ENCODE data around the gene POLR3E. TPM values are rescaled to one million over a fixed set of nuclear protein-coding genes. Genes with fewer than 3 reads are reported as not detected.
"Not testable (repeated sequence)": the region's sequence is repeated elsewhere in the genome, so short reads cannot be mapped to it uniquely, and the experiment has no call there.

Gene POLR3E
- total RNA-seq, 4 donors from 2014 or later, result 23.2 to 107 (median 46.0) TPM

- TF ChIP-seq CTCF (IDR thresholded peaks at IDR 0.05), result no peak
- TF ChIP-seq POLR2AphosphoS5 (IDR thresholded peaks at IDR 0.05), result no peak
- TF ChIP-seq POLR2A (IDR thresholded peaks at IDR 0.05), result no peak
- TF ChIP-seq EP300 (IDR thresholded peaks at IDR 0.05; ENCODE audit: low read depth), result no peak
- H3K36me3 ChIP-seq, result peaks cover 0 to 33% (median 6%) of the 10 kb centered on the region in 4 donors
- in situ Hi-C loops (cut with MboI; ENCODE audit: low pct_ligation_motif_present in 1 of 4, low pct_unique_long_range_greater_than_20kb in 1 of 4, low sequenced_read_pairs in 3 of 4), result loop anchor here in 1 of 4 donors (25.0 kb wide), 1 partner anchor 291 kb away; no protein-coding TSS in a partner anchor
- DNase-seq, result no peak
- no peaks in the 10 kb centered on the region for H3K27me3 ChIP-seq
- H3K27ac ChIP-seq, result peak overlapping the region; percentile 21 to 71 (median 60)
- H3K4me3 ChIP-seq, result no peak overlapping the region
- no peaks in the 10 kb centered on the region for H3K9me3 ChIP-seq
- intact Hi-C loops (cut with DNase I; ENCODE audit: low total_unique reads), result no loop called here
- peaks cover 0 to 5% (median 0%) of the 10 kb centered on the region in 4 donors for H3K4me1 ChIP-seq
- 75 to 78% methylated on average over 7 to 9 of the region's 9 CpGs for WGBS, 2 donors (ENCODE audit: low coverage in 1 of 2)
Measured at GRCh38 chr16:22346483-22346882, 49.3 kb downstream of the POLR3E start.

- 89 to 94% methylated on average over 9 to 20 of the region's 20 CpGs for WGBS, 2 donors (ENCODE audit: low coverage in 1 of 2)
- H3K27me3 ChIP-seq, result no peaks in the 10 kb centered on the region
- H3K27ac ChIP-seq, result peak overlapping the region; percentile 21 to 71 (median 60)
- H3K4me3 ChIP-seq, result no peak overlapping the region
- no peak for DNase-seq
- in situ Hi-C loops (cut with MboI; ENCODE audit: low pct_ligation_motif_present in 1 of 4, low pct_unique_long_range_greater_than_20kb in 1 of 4, low sequenced_read_pairs in 3 of 4) (loop anchor here in 1 of 4 donors (25.0 kb wide), 1 partner anchor 290 kb away; no protein-coding TSS in a partner anchor), intact Hi-C loops (cut with DNase I; ENCODE audit: low total_unique reads) (no loop called here)
- H3K9me3 ChIP-seq, result no peaks in the 10 kb centered on the region
- H3K36me3 ChIP-seq, result peaks cover 0 to 33% (median 6%) of the 10 kb centered on the region in 4 donors
- H3K4me1 ChIP-seq, result peaks cover 0 to 5% (median 3%) of the 10 kb centered on the region in 4 donors
- no peak for TF ChIP-seq CTCF (IDR thresholded peaks at IDR 0.05)
- TF ChIP-seq POLR2AphosphoS5 (IDR thresholded peaks at IDR 0.05), result peak in 2 of 3 donors; percentile 36 to 40
- TF ChIP-seq EP300 (IDR thresholded peaks at IDR 0.05; ENCODE audit: low read depth), result no peak
Measured at GRCh38 chr16:22347100-22347820, 50.1 kb downstream of the POLR3E start.

- Histone ChIP-seq H3K27me3 (no peaks in the 10 kb centered on the region), H3K9me3 (no peaks in the 10 kb centered on the region), H3K4me1 (peaks cover 6 to 14% (median 12%) of the 10 kb centered on the region in 4 donors), H3K36me3 (peaks cover 0 to 33% (median 6%) of the 10 kb centered on the region in 4 donors), H3K4me3 (no peak overlapping the region), H3K27ac (peak overlapping the region in 1 of 4 donors; percentile 55)
- 83 to 88% methylated on average over 2 of the region's 2 CpGs for WGBS, 2 donors (ENCODE audit: low coverage in 1 of 2)
- in situ Hi-C loops (cut with MboI; ENCODE audit: low pct_ligation_motif_present in 1 of 4, low pct_unique_long_range_greater_than_20kb in 1 of 4, low sequenced_read_pairs in 3 of 4) (loop anchor here in 1 of 4 donors (25.0 kb wide), 1 partner anchor 289 kb away; no protein-coding TSS in a partner anchor), intact Hi-C loops (cut with DNase I; ENCODE audit: low total_unique reads) (no loop called here)
- no peak for DNase-seq
- TF ChIP-seq EP300 (IDR thresholded peaks at IDR 0.05; ENCODE audit: low read depth) (no peak), CTCF (IDR thresholded peaks at IDR 0.05) (no peak), POLR2AphosphoS5 (IDR thresholded peaks at IDR 0.05) (no peak), POLR2A (IDR thresholded peaks at IDR 0.05) (no peak)
Measured at GRCh38 chr16:22348291-22348690, 51.1 kb downstream of the POLR3E start.

GRCh38 chr16:22351017-22351416 lies 53.8 kb downstream of the POLR3E start:
- H3K27me3 ChIP-seq; H3K9me3 ChIP-seq; H3K27ac ChIP-seq; DNase-seq; in situ Hi-C loops (cut with MboI; ENCODE audit: low pct_ligation_motif_present in 1 of 4, low pct_unique_long_range_greater_than_20kb in 1 of 4, low sequenced_read_pairs in 3 of 4); intact Hi-C loops (cut with DNase I; ENCODE audit: low total_unique reads); H3K4me3 ChIP-seq: not testable (repeated sequence)
- H3K36me3 ChIP-seq, result peaks cover 0 to 33% (median 6%) of the 10 kb centered on the region in 4 donors
- WGBS, 2 donors (ENCODE audit: low coverage in 1 of 2), result 87 to 92% methylated on average over 4 to 6 of the region's 6 CpGs
- H3K4me1 ChIP-seq, result peaks cover 15 to 39% (median 23%) of the 10 kb centered on the region in 4 donors

All from transverse colon (tissue), 4 donors.